Testis (tissue), 2 donors: Measurements from ENCODE around the gene LCLAT1.

Experiments
- POLR2A ChIP-seq: fragments of 450-650 bp; IDR thresholded peaks from one replicate; pipeline ENCODE4 v1.6.1; 2017; ENCODE audit warnings: antibody characterized with exemption, mild to moderate bottlenecking, moderate library complexity
- TF ChIP-seq, protein P1 (sequence below), 3 experiments: fragments of 450-650 bp in 2 of 3; fragments of 200-600 bp in 1 of 3; sonication (generic) in 1 of 3; IDR thresholded peaks; one replicate each; pipeline ENCODE4 v1.5.1; 2016 to 2019; ENCODE audit warnings: antibody characterized with exemption in 3 of 3, mild to moderate bottlenecking in 2 of 3, moderate library complexity in 1 of 3

GRCh38 chr2:30439879-30440278 is 7.2 kb upstream of the LCLAT1 start:
- TF ChIP-seq, protein P1, sequence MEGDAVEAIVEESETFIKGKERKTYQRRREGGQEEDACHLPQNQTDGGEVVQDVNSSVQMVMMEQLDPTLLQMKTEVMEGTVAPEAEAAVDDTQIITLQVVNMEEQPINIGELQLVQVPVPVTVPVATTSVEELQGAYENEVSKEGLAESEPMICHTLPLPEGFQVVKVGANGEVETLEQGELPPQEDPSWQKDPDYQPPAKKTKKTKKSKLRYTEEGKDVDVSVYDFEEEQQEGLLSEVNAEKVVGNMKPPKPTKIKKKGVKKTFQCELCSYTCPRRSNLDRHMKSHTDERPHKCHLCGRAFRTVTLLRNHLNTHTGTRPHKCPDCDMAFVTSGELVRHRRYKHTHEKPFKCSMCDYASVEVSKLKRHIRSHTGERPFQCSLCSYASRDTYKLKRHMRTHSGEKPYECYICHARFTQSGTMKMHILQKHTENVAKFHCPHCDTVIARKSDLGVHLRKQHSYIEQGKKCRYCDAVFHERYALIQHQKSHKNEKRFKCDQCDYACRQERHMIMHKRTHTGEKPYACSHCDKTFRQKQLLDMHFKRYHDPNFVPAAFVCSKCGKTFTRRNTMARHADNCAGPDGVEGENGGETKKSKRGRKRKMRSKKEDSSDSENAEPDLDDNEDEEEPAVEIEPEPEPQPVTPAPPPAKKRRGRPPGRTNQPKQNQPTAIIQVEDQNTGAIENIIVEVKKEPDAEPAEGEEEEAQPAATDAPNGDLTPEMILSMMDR (IDR thresholded peaks at IDR 0.05) = no peak
- TF ChIP-seq POLR2A = no peak
